HCT116 (cell line): ENCODE data around the gene GRAP. TPM values are rescaled to one million over a fixed set of nuclear protein-coding genes. Genes with fewer than 3 reads are reported as not detected.

Experiments
- ATAC-seq: fragments of 200-7000 bp; cut with Tn5 transposase; 2 replicates; pipeline ENCODE4 v1.9.1; 2020; ENCODE audit warnings: mild to moderate bottlenecking, moderate library complexity
- BruUV-seq: library from RNA; stranded (reverse); fragments of 400-500 nt; replicated peaks from 2 replicates; lab custom pipeline; 2021; lab: Mats Ljungman, UMichigan
- CTCF ChIA-PET: fragments of 300-600 bp; sonication (Branson Sonifier 250); formaldehyde crosslinking; loops from one replicate; lab custom pipeline; 2021; ENCODE audit warnings: antibody characterized with exemption; lab: Charles Lee
- POLR2A ChIA-PET: fragments of 300-600, 350-600 bp; sonication (Branson Sonifier 250); formaldehyde crosslinking; loops from one replicate; lab custom pipeline; 2021; ENCODE audit warnings: antibody characterized with exemption; lab: Charles Lee
- RAD21 ChIA-PET, 2 experiments: fragments of 300-600 bp; sonication (Branson Sonifier 250); formaldehyde crosslinking; loops; one replicate each; lab custom pipeline; 2023; ENCODE audit warnings: low total read pairs in 2 of 2; ENCODE audit not compliant: uncharacterized antibody in 2 of 2, unreplicated experiment in 2 of 2, low non-redundant PET in 1 of 2; lab: Charles Lee
- DNase-seq: peaks from one replicate; pipeline ENCODE4 v3.0.0-alpha.2; 2010; ENCODE audit warnings: low read depth, low spot score
- H2AFZ ChIP-seq: fragments of 200-600 bp; shearing (Covaris generic), sonication (generic); 2 replicates; pipeline ENCODE4 v1.6.1; 2017; ENCODE audit warnings: low read depth, mixed run types, mixed read lengths, antibody characterized with exemption, low read length; ENCODE audit not compliant: poor library complexity, severe bottlenecking
- H3K27ac ChIP-seq: 2 replicates; pipeline ENCODE4 v1.5.1; 2012; ENCODE audit warnings: low read depth, low read length
- H3K27me3 ChIP-seq: fragments of 200-600 bp; sonication (generic); 2 replicates; pipeline ENCODE4 v1.6.1; 2016; ENCODE audit warnings: mixed run types, low read length, mixed read lengths; ENCODE audit not compliant: insufficient read depth
- H3K36me3 ChIP-seq, 2 experiments: fragments of 200-500 bp in 1 of 2; fragments of 200-600 bp in 1 of 2; sonication (Bioruptor generic) in 1 of 2; sonication (generic) in 1 of 2; 2 replicates each; pipeline versions ENCODE4 v1.5.1 to v1.6.1; 2014 to 2016; ENCODE audit warnings: low read length in 2 of 2, inconsistent platforms in 1 of 2, mixed read lengths in 1 of 2, mixed run types in 1 of 2; ENCODE audit not compliant: insufficient read depth in 2 of 2, control insufficient read depth in 1 of 2
- H3K4me1 ChIP-seq, 2 experiments: fragments of 200-600 bp in 1 of 2; sonication (generic) in 1 of 2; 2 replicates each; pipeline versions ENCODE4 v1.5.1 to v1.6.1; 2012 to 2017; ENCODE audit warnings: low read length in 2 of 2, inconsistent platforms in 1 of 2, mild to moderate bottlenecking in 1 of 2, mixed read lengths in 1 of 2, mixed run types in 1 of 2, moderate library complexity in 1 of 2; ENCODE audit not compliant: insufficient read depth in 2 of 2, control insufficient read depth in 1 of 2
- H3K4me2 ChIP-seq: fragments of 200-600 bp; sonication (generic); 2 replicates; pipeline ENCODE4 v1.6.1; 2017; ENCODE audit warnings: mixed run types, low read length, mixed read lengths
- H3K4me3 ChIP-seq, 2 experiments: fragments of 200-600 bp in 1 of 2; sonication (generic) in 1 of 2; replicated peaks in 1 of 2; 2 replicates each; pipeline ENCODE4 v1.5.1; 2011 to 2016; ENCODE audit warnings: low read length in 2 of 2, control low read depth in 1 of 2, low read depth in 1 of 2, mild to moderate bottlenecking in 1 of 2, mixed read lengths in 1 of 2, mixed run types in 1 of 2
- H3K79me2 ChIP-seq: fragments of 200-600 bp; sonication (generic); 2 replicates; pipeline ENCODE4 v1.6.1; 2017; ENCODE audit warnings: mild to moderate bottlenecking, mixed run types, low read length, moderate library complexity, mixed read lengths; ENCODE audit not compliant: insufficient read depth
- H3K9ac ChIP-seq: fragments of 200-600 bp; sonication (generic); 2 replicates; pipeline ENCODE4 v1.6.1; 2016; ENCODE audit warnings: low read length, mixed read lengths
- H3K9me2 ChIP-seq: fragments of 200-600 bp; sonication (generic), shearing (Covaris generic); 2 replicates; pipeline ENCODE4 v1.6.1; 2017; ENCODE audit warnings: mixed run types, mild to moderate bottlenecking, moderate library complexity; ENCODE audit not compliant: insufficient read depth
- H3K9me3 ChIP-seq, 2 experiments: fragments of 200-500 bp in 1 of 2; fragments of 200-600 bp in 1 of 2; sonication (Bioruptor generic) in 1 of 2; sonication (generic) in 1 of 2; 2 replicates each; pipeline ENCODE4 v1.6.1; 2014 to 2017; ENCODE audit warnings: low read length in 2 of 2, mixed read lengths in 2 of 2, inconsistent platforms in 1 of 2, low read depth in 1 of 2, mild to moderate bottlenecking in 1 of 2, mixed run types in 1 of 2, moderate library complexity in 1 of 2; ENCODE audit not compliant: control insufficient read depth in 1 of 2, insufficient read depth in 1 of 2
- H4K20me1 ChIP-seq: fragments of 200-600 bp; sonication (generic), shearing (Covaris generic); 2 replicates; pipeline ENCODE4 v1.6.1; 2017; ENCODE audit warnings: mixed run types, mild to moderate bottlenecking, moderate library complexity; ENCODE audit not compliant: insufficient read depth
- CEBPB ChIP-seq: IDR thresholded peaks from 2 replicates; pipeline ENCODE4 v1.6.1; 2012; ENCODE audit warnings: low read depth
- EZH2phosphoT487 ChIP-seq: fragments of 200-600 bp; IDR thresholded peaks from 2 replicates; pipeline ENCODE4 v1.6.1; 2018; ENCODE audit warnings: antibody characterized with exemption, borderline replicate concordance
- JUND ChIP-seq: IDR thresholded peaks from 2 replicates; pipeline ENCODE4 v1.6.1; 2012
- MAX ChIP-seq: IDR thresholded peaks from 2 replicates; pipeline ENCODE4 v1.6.1; 2012
- RAD21 ChIP-seq: IDR thresholded peaks from 2 replicates; pipeline ENCODE4 v1.6.1; 2012; ENCODE audit warnings: low read depth, mild to moderate bottlenecking
- SP1 ChIP-seq: IDR thresholded peaks from 2 replicates; pipeline ENCODE4 v1.6.1; 2012; ENCODE audit warnings: low read depth
- TCF7L2 ChIP-seq: IDR thresholded peaks from 2 replicates; pipeline ENCODE4 v1.7.0; 2011; ENCODE audit warnings: borderline replicate concordance, inconsistent platforms; ENCODE audit not compliant: insufficient read depth, insufficient read length; ENCODE audit errors: extremely low read depth
- intact Hi-C: fragments of 100-400 bp; cut with micrococcal nuclease; formaldehyde crosslinking; loops from 2 replicates; pipeline ENCODE4 v1.10.0; 2022
- total RNA-seq: library from RNA; stranded (reverse); gene quantifications from one replicate; pipeline ENCODE4 v1.2.1, GENCODE V29; 2021; ENCODE audit not compliant: unreplicated experiment
- TF ChIP-seq, protein P1 (sequence below): IDR thresholded peaks from 2 replicates; pipeline ENCODE4 v1.6.1; 2012; ENCODE audit warnings: low read depth

The GRAP gene
- total RNA-seq, 1 experiment from 2014 or later: 0.27 TPM

GRCh38 chr17:19003543-19004420 lies 43.0 kb downstream of the GRAP start:
- intact Hi-C loops: no loop called here
- Histone ChIP-seq H2AFZ (no peak overlapping the region), H4K20me1 (no peaks in the 10 kb centered on the region; the same call in 1 of the 2 replicates), H3K4me2 (peak overlapping the region; percentile 100), H3K4me1 (peaks cover 13 to 32% of the 10 kb centered on the region in 2 experiments; a peak in 3 of 4 replicates), H3K9me3 (no peaks in the 10 kb centered on the region), H3K36me3 (peaks cover 9 to 42% of the 10 kb centered on the region in 2 experiments; a peak in 3 of 4 replicates), H3K9me2 (no peaks in the 10 kb centered on the region), H3K27me3 (no peaks in the 10 kb centered on the region), H3K9ac (peak overlapping the region; percentile 85), H3K27ac (peak overlapping the region; percentile 78), H3K4me3 (peak overlapping the region; percentile 83 to 84), H3K79me2 (peaks cover 53% of the 10 kb centered on the region)
- TF ChIP-seq MAX: no peak
- DNase-seq: no peak
- no TSS peak for BruUV-seq
- peak; percentile 69 for ATAC-seq
- ChIA-PET RAD21 (no interaction called here), POLR2A (no interaction called here), CTCF (no interaction called here)

DNA sequence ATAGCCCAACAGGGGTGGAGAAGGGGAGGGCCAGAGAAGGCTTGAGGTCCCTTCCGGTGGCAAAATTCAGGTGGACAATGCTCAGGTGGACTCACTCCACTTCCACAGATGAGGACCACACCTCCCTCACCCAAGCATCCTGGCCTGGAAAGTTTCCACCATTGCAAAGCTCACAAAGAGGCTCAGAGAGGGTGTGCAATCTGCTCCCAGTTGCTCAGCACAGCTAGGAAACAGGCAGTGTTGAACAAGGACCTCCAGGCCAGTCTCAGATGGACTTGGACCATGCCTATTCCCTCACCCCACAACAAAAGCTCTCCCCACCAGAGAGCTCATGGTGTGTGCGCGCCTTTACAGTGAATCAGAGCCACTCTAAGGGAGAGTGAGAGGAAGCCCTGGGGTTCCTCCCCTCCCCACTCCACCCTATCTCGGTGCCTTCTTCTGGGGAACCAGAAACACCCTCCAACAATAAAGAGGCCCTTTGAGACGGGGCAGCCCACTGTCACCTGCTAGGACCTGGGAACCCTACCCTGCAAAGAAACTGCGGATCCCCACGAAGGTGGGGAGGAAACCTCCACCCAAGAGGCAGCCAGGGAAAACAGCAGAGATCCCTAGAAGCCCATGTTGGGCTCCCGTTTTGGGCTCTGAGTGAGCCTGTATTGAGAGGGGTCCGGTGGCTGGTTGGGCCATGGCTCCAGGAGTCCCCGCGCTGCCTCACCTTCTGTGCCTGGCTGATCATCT lies 43.8 kb downstream of the GRAP start:
- H3K9ac ChIP-seq: peak overlapping the region; percentile 85; the same call in 1 of the 2 replicates
- H4K20me1 ChIP-seq: no peaks in the 10 kb centered on the region; the same call in 1 of the 2 replicates
- peak overlapping the region; percentile 83 to 84; a peak in 3 of 4 replicates for H3K4me3 ChIP-seq
- H3K79me2 ChIP-seq: peaks cover 61% of the 10 kb centered on the region
- no peaks in the 10 kb centered on the region for H3K9me3 ChIP-seq
- TF ChIP-seq TCF7L2 (no peak), CEBPB (no peak), EZH2phosphoT487 (no peak), RAD21 (no peak), MAX (no peak), SP1 (no peak), JUND (no peak)
- TF ChIP-seq, protein P1, sequence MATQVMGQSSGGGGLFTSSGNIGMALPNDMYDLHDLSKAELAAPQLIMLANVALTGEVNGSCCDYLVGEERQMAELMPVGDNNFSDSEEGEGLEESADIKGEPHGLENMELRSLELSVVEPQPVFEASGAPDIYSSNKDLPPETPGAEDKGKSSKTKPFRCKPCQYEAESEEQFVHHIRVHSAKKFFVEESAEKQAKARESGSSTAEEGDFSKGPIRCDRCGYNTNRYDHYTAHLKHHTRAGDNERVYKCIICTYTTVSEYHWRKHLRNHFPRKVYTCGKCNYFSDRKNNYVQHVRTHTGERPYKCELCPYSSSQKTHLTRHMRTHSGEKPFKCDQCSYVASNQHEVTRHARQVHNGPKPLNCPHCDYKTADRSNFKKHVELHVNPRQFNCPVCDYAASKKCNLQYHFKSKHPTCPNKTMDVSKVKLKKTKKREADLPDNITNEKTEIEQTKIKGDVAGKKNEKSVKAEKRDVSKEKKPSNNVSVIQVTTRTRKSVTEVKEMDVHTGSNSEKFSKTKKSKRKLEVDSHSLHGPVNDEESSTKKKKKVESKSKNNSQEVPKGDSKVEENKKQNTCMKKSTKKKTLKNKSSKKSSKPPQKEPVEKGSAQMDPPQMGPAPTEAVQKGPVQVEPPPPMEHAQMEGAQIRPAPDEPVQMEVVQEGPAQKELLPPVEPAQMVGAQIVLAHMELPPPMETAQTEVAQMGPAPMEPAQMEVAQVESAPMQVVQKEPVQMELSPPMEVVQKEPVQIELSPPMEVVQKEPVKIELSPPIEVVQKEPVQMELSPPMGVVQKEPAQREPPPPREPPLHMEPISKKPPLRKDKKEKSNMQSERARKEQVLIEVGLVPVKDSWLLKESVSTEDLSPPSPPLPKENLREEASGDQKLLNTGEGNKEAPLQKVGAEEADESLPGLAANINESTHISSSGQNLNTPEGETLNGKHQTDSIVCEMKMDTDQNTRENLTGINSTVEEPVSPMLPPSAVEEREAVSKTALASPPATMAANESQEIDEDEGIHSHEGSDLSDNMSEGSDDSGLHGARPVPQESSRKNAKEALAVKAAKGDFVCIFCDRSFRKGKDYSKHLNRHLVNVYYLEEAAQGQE: no peak
- CTCF ChIA-PET: no interaction called here
- RAD21 ChIA-PET: no interaction called here
- DNase-seq (no peak), ATAC-seq (no peak)
- H3K27me3 ChIP-seq: no peaks in the 10 kb centered on the region
- H3K4me2 ChIP-seq: peak overlapping the region; percentile 100
- H3K27ac ChIP-seq: peak overlapping the region; percentile 78
- H3K4me1 ChIP-seq: peaks cover 13 to 32% of the 10 kb centered on the region in 2 experiments; a peak in 3 of 4 replicates
- H3K9me2 ChIP-seq: no peaks in the 10 kb centered on the region
- no peak overlapping the region for H2AFZ ChIP-seq
- intact Hi-C loops: no loop called here
- POLR2A ChIA-PET: no interaction called here
- H3K36me3 ChIP-seq: peaks cover 9 to 44% of the 10 kb centered on the region in 2 experiments; a peak in 3 of 4 replicates
- no TSS peak for BruUV-seq
